Prostate gland (tissue), 2 donors: Measurements from ENCODE around the gene GALNT14. TPM values are rescaled to one million over a fixed set of nuclear protein-coding genes. Genes with fewer than 3 reads are reported as not detected.

Experiments
- DNase-seq: peaks from one replicate; pipeline ENCODE4 v3.0.0-alpha.2; 2019; ENCODE audit warnings: low spot score
- H3K27ac ChIP-seq, 2 donors: fragments of 200-600 bp; sonication (generic); 2 replicates each; pipeline ENCODE4 v1.5.1; 2017 to 2019
- H3K27me3 ChIP-seq: fragments of 200-600 bp; sonication (generic); replicated peaks from 2 replicates; pipeline ENCODE4 v1.5.1; 2019; ENCODE audit not compliant: insufficient read depth
- H3K36me3 ChIP-seq, 2 donors: fragments of 200-600 bp; sonication (generic); 1 replicate in 1 of 2; 2 replicates in 1 of 2; pipeline versions ENCODE4 v1.5.1 to v1.8.1; 2017 to 2019
- H3K4me1 ChIP-seq: fragments of 200-600 bp; sonication (generic); replicated peaks from 2 replicates; pipeline ENCODE4 v1.5.1; 2019
- H3K4me3 ChIP-seq, 2 donors: fragments of 200-600 bp; sonication (generic); 2 replicates each; pipeline ENCODE4 v1.5.1; 2017 to 2019
- H3K9me3 ChIP-seq: fragments of 200-600 bp; sonication (generic); 2 replicates; pipeline ENCODE4 v1.5.1; 2017
- POLR2A ChIP-seq: fragments of 450-650 bp; IDR thresholded peaks from one replicate; pipeline ENCODE4 v1.6.1; 2016; ENCODE audit warnings: antibody characterized with exemption, mild to moderate bottlenecking
- POLR2AphosphoS5 ChIP-seq: sonication (generic); formaldehyde crosslinking; IDR thresholded peaks from one replicate; pipeline ENCODE4 v1.6.1; 2017; ENCODE audit warnings: antibody characterized with exemption
- WGBS: methylation state at CpG from one replicate; pipeline ENCODE4 v1.1.5; 2018; 5-methylcytosine and 5-hydroxymethylcytosine counted together
- intact Hi-C: fragments of 100-400 bp; cut with DNase I; formaldehyde crosslinking; loops from one replicate; pipeline ENCODE4 v1.14.2; 2022
- total RNA-seq, 2 donors: library from RNA; depleted of rRNA; stranded (reverse); fragments of >200 nt; gene quantifications; one replicate each; pipeline ENCODE4 v1.1.0, GENCODE V29; 2016
- TF ChIP-seq, protein P1 (sequence below), 4 experiments: fragments of 200-600 bp in 2 of 4; fragments of 450-650 bp in 2 of 4; sonication (generic) in 2 of 4; IDR thresholded peaks; 1 replicate in 3 of 4; 2 replicates in 1 of 4; pipeline ENCODE4 v1.5.1; 2016 to 2019; ENCODE audit warnings: antibody characterized with exemption in 4 of 4, mild to moderate bottlenecking in 2 of 4, moderate library complexity in 2 of 4

The GALNT14 gene
- total RNA-seq, 2 donors from 2014 or later: 0.59 to 15.5 TPM

GRCh38 chr2:31032475-31032874, 105.8 kb downstream of the GALNT14 start:
- Histone ChIP-seq H3K27ac (no peak overlapping the region), H3K4me3 (no peak overlapping the region), H3K4me1 (no peaks in the 10 kb centered on the region), H3K27me3 (no peaks in the 10 kb centered on the region), H3K9me3 (no peaks in the 10 kb centered on the region), H3K36me3 (no peaks in the 10 kb centered on the region)
- 90% methylated on average over 3 of the region's 3 CpGs for WGBS
- no peak for DNase-seq
- TF ChIP-seq POLR2AphosphoS5 (no peak), POLR2A (no peak)
- TF ChIP-seq, protein P1, sequence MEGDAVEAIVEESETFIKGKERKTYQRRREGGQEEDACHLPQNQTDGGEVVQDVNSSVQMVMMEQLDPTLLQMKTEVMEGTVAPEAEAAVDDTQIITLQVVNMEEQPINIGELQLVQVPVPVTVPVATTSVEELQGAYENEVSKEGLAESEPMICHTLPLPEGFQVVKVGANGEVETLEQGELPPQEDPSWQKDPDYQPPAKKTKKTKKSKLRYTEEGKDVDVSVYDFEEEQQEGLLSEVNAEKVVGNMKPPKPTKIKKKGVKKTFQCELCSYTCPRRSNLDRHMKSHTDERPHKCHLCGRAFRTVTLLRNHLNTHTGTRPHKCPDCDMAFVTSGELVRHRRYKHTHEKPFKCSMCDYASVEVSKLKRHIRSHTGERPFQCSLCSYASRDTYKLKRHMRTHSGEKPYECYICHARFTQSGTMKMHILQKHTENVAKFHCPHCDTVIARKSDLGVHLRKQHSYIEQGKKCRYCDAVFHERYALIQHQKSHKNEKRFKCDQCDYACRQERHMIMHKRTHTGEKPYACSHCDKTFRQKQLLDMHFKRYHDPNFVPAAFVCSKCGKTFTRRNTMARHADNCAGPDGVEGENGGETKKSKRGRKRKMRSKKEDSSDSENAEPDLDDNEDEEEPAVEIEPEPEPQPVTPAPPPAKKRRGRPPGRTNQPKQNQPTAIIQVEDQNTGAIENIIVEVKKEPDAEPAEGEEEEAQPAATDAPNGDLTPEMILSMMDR (IDR thresholded peaks at IDR 0.05): no peak
- intact Hi-C loops: no loop called here

DNA sequence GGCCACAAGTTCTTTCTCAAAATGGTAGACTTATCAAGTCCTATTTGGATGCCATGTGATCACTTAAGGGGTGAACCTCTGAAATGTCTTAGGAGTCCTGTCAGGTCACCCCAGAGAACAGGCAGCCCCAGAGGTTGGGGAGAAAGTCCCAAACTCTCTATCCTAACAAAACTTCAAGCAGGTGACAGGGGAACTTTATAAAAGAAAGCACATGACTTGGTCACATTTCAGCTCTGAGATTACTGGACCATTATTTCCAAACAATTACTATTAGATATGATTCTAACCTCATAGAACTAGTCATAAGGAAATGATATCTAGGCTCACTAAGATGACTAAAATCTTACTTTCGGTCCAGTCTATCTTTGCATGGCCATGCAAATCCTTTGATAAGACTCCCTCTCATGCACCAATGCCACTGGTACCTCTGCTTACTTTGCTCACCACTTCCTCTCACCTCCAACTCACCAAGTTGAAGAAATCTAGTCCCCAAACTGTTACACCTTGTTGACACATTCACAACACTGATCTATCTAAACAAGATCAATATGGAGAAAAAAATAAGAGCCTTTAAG, 107.0 kb downstream of the GALNT14 start:
- WGBS: 53% methylated on average over 1 of the region's 1 CpG
- H3K36me3 ChIP-seq: no peaks in the 10 kb centered on the region
- intact Hi-C loops: no loop called here

DNA sequence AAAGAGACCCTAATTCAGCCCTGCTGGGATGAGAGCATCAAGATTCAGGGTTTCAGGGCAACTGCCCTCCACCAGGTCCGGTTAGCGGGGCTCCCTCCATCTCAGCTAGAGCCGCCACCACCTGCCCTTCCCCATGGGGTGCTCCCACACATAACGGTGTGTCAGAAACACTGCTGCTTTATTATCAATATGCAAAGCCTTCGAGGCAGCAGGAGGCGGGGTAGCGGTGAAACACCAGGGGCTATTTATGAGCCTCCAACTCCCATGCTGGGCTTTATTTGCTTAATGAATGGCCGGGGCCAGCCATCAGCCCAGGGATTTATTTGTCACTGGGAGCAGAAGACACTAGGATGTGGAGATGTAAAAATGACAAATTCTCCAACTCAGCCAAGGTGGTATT, 109.8 kb downstream of the GALNT14 start:
- intact Hi-C loops: no loop called here

More for the DNA sequence above, 107.0 kb downstream of the GALNT14 start:
- no peak overlapping the region for H3K27ac ChIP-seq
- H3K9me3 ChIP-seq: no peaks in the 10 kb centered on the region
- no peak for DNase-seq
- no peaks in the 10 kb centered on the region for H3K27me3 ChIP-seq
- H3K4me1 ChIP-seq: no peaks in the 10 kb centered on the region
- H3K4me3 ChIP-seq: no peak overlapping the region
- TF ChIP-seq, protein P1 (IDR thresholded peaks at IDR 0.05): no peak
- no peak for TF ChIP-seq POLR2A
- no peak for TF ChIP-seq POLR2AphosphoS5

DNA sequence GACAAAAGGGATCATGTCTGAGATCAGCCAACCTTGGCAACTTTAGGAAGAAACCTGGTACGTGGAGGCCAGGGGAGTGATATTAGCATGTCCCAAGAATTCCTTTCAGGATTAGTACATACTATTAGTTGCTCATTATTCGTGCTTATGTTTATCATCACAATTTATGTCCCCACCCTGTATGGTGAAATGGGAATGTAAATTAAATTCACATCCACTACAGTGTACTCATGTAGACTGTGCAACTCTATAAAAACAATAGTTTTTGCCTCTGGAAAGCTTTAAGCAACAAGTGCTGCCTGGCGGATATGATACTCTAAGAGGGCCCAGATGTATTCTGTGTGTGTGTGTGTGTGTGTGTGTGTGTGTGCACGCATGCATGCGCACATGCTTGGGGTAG, 110.7 kb downstream of the GALNT14 start:
- no peak for TF ChIP-seq POLR2AphosphoS5
- TF ChIP-seq, protein P1 (IDR thresholded peaks at IDR 0.05): no peak
- TF ChIP-seq POLR2A: no peak
- 92% methylated on average over 5 of the region's 5 CpGs for WGBS
- DNase-seq: no peak
- Histone ChIP-seq H3K4me1 (no peaks in the 10 kb centered on the region), H3K27ac (no peak overlapping the region), H3K36me3 (no peaks in the 10 kb centered on the region), H3K9me3 (no peaks in the 10 kb centered on the region), H3K27me3 (no peaks in the 10 kb centered on the region), H3K4me3 (no peak overlapping the region)
- intact Hi-C loops: no loop called here

More for the DNA sequence above, 109.8 kb downstream of the GALNT14 start:
- TF ChIP-seq POLR2A: no peak
- TF ChIP-seq, protein P1 (IDR thresholded peaks at IDR 0.05): no peak
- TF ChIP-seq POLR2AphosphoS5: no peak
- DNase-seq: no peak
- Histone ChIP-seq H3K9me3 (no peaks in the 10 kb centered on the region), H3K4me1 (no peaks in the 10 kb centered on the region), H3K27ac (no peak overlapping the region), H3K36me3 (no peaks in the 10 kb centered on the region), H3K27me3 (no peaks in the 10 kb centered on the region), H3K4me3 (no peak overlapping the region)
- 57% methylated on average over 8 of the region's 8 CpGs for WGBS

- DNase-seq: no peak
- Histone ChIP-seq H3K4me1 (no peaks in the 10 kb centered on the region), H3K4me3 (no peak overlapping the region), H3K27ac (no peak overlapping the region), H3K27me3 (no peaks in the 10 kb centered on the region), H3K36me3 (no peaks in the 10 kb centered on the region), H3K9me3 (no peaks in the 10 kb centered on the region)
- 81% methylated on average over 3 of the region's 3 CpGs for WGBS
- intact Hi-C loops: no loop called here
- TF ChIP-seq, protein P1 (IDR thresholded peaks at IDR 0.05): no peak
- no peak for TF ChIP-seq POLR2A
- no peak for TF ChIP-seq POLR2AphosphoS5
These were observed 114.7 kb downstream of the GALNT14 start for GRCh38 chr2:31023541-31023940.
